CD4-positive, alpha-beta T cell treated with Interleukin-4 for 4 hours (primary cell): ENCODE results near the gene CTNNBL1.

Experiments used
- DNase-seq: peaks from one replicate; pipeline ENCODE4 v3.0.0-alpha.2; 2020

CTNNBL1 gene

GRCh38 chr20:37748015-37748414, 54.2 kb downstream of the CTNNBL1 start:
- no peak for DNase-seq

- DNase-seq = no peak
Measured at GRCh38 chr20:37749218-37749617, 55.4 kb downstream of the CTNNBL1 start.

- DNase-seq = no peak
Measured at GRCh38 chr20:37749620-37750403, 56.0 kb downstream of the CTNNBL1 start.

GRCh38 chr20:37755665-37756064, 61.8 kb downstream of the CTNNBL1 start:
- no peak for DNase-seq

- no peak for DNase-seq
Measured at GRCh38 chr20:37756234-37756633, 62.4 kb downstream of the CTNNBL1 start.

DNA sequence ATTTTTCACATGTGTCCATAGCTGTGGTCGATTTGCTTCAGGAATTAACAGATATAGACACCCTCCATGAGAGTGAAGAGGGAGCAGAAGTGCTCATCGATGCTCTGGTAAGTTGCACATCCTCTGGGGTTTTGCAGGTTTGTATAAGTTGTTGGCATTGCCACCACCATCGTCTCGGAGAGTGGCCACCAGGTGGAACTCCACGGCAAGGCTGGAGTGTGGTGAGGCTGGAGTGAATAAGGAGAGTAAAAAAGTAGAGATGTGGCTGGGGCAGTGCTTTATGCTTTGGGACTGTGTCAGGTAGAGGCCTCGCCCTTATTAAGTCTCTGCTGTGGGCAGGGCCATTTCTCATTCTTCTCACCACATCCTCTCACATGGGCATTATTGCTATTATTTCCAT, 63.7 kb downstream of the CTNNBL1 start:
- no peak for DNase-seq

DNA sequence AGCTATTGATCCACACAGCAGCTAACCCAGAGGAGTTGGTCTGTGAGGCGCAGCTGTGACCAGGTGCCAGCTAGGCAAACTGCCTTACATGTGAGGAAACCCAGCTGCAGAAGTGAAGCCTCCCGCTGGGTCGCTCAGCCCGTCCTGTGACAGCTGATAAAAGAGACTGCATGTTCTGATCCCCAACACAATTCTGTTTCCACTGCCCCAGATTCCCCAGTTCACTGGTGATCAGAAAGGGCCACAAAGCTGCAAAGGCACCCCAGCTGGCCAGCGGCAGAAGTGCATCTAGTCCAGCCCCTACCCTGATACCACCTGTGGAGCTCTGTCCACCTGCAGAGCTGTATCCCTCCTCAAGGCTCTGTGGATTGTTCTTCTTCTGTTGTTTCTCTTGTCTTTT, 64.5 kb downstream of the CTNNBL1 start:
- no peak for DNase-seq

DNA sequence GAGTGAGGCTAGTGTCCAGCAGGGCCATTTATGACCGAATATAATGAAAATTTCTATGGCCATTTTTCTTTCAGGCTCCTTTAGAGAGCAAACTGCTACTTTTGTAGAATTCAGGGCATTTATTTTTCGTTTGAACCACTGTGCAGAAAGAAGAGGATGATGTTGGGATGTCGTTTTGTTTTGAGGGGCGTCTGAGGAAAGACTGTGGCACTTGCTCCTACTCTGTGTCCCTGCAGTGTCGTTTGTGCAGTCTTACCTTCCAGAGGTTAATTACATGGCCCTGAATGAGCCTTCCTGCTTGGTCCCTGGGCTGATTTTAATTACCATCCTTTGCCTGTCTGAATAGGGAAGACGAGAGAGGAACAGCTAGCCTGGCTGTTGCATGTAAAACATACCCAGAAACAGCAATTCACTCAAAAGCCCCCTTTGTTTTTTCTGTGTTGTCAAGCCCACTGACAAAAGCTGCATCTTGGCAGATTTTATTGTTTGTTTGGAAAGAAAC, 65.3 kb downstream of the CTNNBL1 start:
- DNase-seq = no peak

- no peak for DNase-seq
Measured at GRCh38 chr20:37759761-37760209, 66.0 kb downstream of the CTNNBL1 start.

DNA sequence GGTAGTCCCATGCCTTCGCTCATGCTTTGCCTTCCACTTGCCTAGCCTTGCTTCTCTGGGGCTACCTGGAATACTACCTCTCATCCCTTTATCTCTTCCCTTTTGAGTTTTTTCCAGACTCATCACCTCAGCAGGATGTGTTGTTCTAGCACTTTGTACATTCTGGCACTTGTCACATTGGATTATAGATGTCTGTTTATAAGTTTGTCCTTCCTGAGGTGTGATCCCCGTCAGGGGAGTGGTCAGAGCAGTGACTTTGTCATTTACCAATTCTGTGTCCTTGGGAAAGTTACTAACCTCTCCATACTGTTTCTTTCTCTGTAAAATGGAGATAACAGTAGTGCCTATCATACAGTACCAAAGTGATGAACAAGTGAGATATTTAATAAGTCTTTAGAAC, 66.5 kb downstream of the CTNNBL1 start:
- DNase-seq = no peak

GRCh38 chr20:37762716-37763485, 69.1 kb downstream of the CTNNBL1 start:
- DNase-seq = no peak

DNA sequence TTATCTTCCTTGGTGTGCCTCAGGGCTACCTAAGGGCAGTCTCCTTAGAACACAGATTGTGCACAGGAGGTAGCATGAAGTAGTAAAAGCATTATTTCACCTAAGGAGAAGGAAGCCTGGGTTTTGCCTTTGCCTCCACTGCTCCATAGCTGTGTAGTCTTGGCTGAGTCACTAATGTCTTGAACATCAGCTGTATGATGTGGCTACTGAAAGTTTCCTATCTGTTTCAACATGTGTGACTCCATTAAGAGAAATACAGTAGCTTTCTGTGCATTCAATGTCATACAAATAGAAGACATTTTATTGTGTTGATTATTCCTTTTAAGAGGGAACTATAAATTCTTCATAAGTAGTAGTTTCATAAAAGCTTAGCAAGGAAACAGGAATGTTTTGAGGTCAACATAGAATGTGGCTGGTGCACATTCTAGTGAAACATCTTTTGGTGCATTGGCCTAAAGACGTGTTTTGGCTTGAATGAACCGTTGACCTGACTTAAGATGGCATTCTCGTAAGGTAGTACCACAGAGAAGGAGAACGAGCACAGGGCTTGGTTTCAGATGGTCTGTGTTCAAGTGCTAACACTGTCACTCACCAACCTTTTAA, 70.6 kb downstream of the CTNNBL1 start:
- DNase-seq = no peak

GRCh38 chr20:37770908-37771307, 77.1 kb downstream of the CTNNBL1 start:
- no peak for DNase-seq

DNA sequence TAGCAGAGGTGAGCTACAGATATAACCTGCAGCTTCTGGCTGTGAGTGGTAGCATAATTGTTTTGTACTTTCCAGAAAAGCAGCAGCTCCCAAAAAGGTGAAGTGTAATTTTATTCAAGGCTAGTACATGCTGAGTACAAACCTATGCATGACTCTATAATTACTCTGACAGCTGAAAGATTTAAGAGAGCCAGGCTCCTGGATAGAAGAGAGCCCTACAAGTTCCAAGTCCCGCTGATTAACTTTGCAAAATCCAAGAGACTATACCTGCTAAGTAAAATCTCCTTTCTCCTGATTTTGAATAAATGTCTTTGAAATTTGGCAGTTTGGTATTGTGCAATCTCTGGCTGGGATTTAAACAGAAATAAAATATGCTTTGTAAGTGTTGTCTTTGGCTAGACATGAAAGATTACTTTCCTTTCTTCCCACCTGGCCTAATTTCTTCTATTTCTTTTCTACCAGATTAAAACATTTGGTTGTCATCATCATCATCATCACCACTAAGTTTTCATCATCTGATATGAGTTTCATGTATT, 79.5 kb downstream of the CTNNBL1 start:
- no peak for DNase-seq

- DNase-seq = no peak
Measured at GRCh38 chr20:37774156-37774555, 80.3 kb downstream of the CTNNBL1 start.

GRCh38 chr20:37775200-37775599, 81.4 kb downstream of the CTNNBL1 start:
- DNase-seq = no peak

DNA sequence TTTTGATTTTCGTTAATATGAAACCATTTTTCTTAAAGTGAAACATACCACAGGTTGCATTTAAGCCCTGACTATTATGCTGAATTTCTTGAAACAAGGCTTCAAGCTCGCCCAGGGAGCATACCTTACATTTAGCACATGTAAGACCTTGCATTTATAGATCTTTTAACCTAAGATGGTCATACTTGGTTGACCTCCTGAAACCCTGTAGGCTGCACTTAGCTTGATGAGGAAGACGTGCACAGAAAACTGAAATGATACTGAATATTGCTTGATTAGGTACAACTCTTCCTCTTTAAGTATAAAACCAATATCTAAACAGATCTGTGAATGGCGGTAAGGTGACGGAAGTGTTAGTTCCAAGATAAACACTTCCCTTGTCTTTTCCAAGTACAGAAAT, 82.2 kb downstream of the CTNNBL1 start:
- DNase-seq = no peak

- DNase-seq = no peak
Measured at GRCh38 chr20:37776526-37776925, 82.7 kb downstream of the CTNNBL1 start.

DNA sequence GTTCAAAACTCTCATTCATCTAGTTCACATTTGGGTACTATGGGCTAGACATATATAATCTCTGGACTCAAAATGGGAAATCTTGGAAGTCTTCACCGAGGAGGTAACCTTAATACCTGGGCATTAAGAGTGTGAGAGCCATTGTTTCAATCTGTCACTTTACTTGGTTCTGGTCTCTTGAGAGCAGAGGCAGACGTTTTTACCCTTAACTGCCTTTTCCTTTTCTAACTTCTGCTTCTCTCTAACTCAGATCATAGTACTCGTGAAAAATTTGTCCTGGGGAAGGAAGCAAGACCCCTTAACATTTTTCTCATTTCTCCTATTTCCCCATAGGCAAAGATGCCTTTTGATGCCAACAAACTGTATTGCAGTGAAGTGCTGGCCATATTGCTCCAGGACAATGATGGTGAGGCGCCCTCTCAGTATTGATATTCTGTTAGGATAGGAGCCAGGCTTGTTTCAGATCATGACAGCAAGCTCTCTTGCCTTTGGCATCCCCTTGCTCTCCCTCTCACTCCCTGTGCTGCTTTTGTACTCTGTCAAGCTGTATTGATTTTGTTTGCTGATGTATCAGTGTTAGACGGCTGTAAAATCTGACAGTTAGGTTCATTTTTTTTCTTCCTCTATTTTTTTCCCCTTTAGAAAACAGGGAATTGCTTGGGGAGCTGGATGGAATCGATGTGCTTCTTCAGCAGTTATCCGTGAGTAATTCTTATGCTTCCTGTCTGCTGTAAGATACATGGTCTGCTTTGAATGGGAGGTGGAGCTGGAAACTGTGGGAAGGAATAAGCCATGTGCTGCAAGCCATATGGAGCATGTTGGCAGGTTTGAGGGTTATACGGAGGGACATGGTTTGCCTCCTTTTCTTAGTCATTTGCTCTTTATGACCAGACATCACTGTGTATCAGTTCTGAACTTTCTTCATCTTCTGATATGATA, 83.5 kb downstream of the CTNNBL1 start:
- no peak for DNase-seq

GRCh38 chr20:37777988-37778659, 84.3 kb downstream of the CTNNBL1 start:
- DNase-seq = no peak

DNA sequence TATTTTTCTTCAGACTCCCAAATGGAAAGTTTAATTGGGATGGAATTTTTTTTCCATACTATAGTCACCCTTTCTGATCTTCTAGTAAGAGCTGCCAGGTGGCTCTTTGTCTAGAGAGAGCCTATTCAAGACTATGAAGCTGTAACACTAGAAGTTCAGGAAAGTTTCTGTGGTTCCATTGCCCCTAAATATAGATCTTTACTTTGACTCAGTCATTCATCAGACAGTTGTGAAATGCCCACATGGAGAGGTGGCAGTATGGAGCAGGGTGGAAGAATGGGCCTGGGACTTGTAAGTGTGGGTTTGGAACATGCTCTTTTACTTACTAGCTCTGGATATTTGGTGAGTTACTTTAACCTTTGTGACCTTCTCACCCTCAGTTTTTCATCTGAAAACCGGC, 87.8 kb downstream of the CTNNBL1 start:
- DNase-seq = no peak

GRCh38 chr20:37786043-37786442, 92.2 kb downstream of the CTNNBL1 start:
- DNase-seq = no peak
